HG02970 (cell line): ENCODE measurements around the gene SPCS2.
"Not testable (repeated sequence)": the region's sequence is repeated elsewhere in the genome, so short reads cannot be mapped to it uniquely, and the experiment has no call there.

Experiments used
- ATAC-seq: cut with Tn5 transposase; IDR thresholded peaks from one replicate; pipeline ENCODE4 v1.9.1; 2021; ENCODE audit warnings: mild to moderate bottlenecking, moderate library complexity, moderate number of reproducible peaks; ENCODE audit not compliant: unreplicated experiment, low FRiP score

Gene SPCS2

GRCh38 chr11:74990941-74991340, 41.9 kb downstream of the SPCS2 start:
- no peak for ATAC-seq

DNA sequence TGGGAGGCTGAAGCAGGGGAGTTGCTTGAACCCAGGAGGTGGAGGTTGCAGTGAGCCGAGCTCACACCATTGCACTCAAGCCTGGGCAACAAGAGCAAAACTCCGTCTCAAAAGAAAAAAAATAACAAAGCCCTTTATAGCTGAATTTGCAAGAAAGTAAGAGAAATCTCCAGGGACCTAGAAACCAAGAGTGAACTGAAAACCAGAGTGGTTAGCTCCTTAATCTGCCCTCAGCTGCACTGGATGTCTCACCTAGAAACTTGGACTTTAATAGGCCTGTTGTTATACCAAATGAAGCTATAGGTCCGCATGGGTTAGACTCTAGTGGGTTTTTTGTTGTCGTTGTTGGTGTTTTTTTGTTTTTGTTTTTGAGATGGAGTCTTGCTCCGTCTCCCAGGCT, 43.8 kb downstream of the SPCS2 start:
- ATAC-seq: no peak

DNA sequence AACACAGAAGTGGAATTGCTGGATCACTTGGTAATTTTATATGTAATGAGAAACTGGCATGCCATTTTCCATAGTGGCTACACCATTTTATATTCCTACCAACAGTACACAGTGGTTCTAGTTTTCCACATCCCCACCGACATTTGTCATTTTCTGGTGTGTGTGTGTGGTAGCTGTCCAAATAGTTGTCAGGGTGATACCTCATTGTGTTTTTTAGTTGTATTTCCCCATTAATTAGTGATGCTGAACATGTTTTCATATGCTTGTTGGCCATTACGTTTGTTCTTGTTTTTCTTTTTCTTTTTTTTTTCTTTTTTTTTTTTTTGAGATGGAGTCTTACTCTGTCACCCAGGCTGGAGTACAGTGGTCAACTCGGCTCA, 51.9 kb downstream of the SPCS2 start:
- ATAC-seq: no peak

GRCh38 chr11:75001686-75002085, 52.6 kb downstream of the SPCS2 start:
- ATAC-seq: no peak

DNA sequence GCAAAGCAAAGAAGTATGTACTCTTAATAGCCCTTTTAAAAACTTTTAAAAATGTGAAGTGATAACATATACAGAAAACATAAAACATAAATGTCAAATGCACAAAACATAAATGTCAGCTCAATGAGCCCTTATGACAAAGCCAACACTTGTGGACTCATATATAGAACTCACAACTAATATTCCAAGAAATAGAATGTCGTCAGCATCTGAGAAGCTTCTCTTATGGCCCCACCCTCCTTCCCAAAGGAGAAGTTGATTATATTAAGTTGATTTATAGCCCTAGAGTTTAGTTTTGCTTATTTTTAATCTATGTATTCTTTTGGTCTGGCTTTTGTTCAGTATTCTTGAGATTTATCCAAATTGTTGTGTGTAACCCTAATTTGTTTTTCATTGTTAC, 53.5 kb downstream of the SPCS2 start:
- no peak for ATAC-seq

- ATAC-seq: no peak
Measured at GRCh38 chr11:75004215-75004614, 55.1 kb downstream of the SPCS2 start.

- ATAC-seq: no peak
Measured at GRCh38 chr11:75011357-75011756, 62.3 kb downstream of the SPCS2 start.

DNA sequence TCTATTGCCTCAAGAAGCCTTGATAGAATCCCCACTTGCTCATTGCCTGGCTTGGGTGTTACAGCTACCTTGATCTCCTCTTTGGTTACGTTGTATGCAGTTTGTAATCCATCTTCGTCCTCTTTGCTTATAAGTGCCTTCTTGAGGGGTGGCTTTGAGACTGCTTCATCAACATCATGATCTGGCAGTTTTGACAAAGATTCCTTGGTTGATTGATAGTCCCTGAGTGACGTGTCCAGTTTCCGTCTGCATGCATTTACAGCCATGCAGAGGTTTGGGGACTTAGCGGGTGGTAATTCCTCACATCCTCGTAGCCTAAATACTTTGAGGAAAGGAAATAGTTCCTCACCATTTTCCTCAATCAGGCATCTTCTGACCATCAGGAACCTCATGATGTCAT, 62.8 kb downstream of the SPCS2 start:
- ATAC-seq: no peak

DNA sequence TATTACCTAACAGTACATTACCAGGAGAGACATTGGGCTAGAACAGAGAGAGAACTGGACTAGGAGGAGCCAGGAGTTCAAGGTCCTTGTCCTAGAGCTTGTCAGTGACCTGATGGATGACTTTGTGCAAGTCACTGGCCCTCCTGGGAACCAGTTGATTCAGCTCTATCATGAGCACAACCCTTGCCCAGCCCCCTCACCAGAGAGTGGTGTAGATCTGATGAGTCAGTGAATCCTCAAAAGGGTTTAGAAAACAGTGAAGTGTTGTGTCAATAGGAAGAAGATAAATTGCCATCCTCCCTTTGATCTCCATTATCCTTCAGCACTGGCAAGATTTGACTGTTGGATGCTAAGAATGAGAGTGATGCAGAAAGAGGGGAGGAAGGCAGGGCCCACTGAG, 64.0 kb downstream of the SPCS2 start:
- no peak for ATAC-seq

GRCh38 chr11:75014129-75014528, 65.1 kb downstream of the SPCS2 start:
- ATAC-seq: no peak

DNA sequence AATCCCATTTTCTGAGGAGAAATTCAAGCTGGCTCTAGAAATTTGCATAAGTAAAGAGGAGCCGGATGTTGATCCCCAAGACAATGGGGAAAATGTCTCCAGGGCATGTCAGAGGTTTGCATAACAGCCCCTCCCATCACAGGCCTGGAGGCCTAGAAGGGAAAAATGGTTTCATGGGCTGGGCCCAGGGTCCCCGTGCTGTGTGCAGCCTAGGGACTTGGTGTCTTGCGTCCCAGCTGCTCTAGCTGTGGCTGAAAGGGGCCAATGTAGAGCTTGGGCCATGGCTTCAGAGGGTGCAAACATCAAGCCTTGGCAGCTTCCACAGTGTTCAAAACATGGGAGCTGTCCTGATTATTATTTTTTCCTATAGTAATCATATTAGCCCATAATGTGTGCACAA, 70.1 kb downstream of the SPCS2 start:
- ATAC-seq: not testable (repeated sequence)

- not testable (repeated sequence) for ATAC-seq
Measured at GRCh38 chr11:75020328-75020727, 71.3 kb downstream of the SPCS2 start.

DNA sequence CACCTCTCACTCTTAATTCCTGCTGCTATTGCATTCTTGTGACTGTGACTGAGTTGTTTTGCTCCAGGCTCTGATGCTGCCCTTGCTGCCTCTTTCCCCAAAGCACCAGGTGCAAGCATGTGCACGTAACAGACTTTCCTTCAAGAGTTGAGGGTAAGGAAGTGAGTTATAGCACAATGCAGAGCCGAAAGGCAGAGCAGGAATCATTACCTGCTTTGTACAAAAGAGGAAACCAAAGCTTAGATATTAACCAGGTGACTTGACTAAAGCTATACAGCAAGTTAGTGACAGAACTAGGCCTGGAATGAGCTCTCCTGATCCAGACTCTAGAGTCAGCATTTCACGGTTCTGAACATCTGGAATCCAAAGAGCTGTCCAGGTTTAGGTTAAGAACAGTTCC, 73.2 kb downstream of the SPCS2 start:
- ATAC-seq: no peak

DNA sequence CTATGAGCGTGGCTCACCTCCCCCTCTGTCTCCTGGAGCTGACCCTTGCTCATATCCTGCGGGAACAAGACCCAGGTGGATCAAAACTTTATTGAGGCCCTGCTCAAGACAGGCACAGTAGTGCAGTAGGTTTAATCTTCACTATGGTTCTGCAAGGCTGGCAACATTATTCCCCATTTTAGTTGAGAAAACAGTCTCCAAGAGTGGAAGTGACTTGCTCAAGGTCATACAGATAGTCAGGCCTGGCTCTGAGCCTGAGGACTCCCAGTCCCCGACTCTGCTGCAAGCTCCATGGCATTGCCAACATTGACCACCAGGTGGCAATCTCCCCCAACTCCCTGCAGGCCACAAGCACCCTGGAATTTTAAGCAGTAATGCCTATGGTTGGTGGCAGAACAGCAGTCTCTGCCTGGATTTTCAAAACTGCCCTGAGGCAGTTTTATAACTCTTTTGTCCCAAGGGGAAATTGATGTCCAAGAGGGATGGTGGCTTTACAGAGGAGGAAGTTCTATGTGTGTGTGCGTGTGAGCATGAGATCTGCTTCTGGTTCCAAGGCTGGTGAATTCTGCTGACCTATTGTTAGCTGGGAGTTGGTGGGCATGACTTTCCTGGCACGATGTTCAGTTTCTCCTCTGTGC, 73.8 kb downstream of the SPCS2 start:
- no peak for ATAC-seq

GRCh38 chr11:75023446-75024067, 74.5 kb downstream of the SPCS2 start:
- no peak for ATAC-seq

- ATAC-seq: no peak
Measured at GRCh38 chr11:75024068-75024449, 75.0 kb downstream of the SPCS2 start.

- ATAC-seq: no peak
Measured at GRCh38 chr11:75024764-75025211, 75.7 kb downstream of the SPCS2 start.

DNA sequence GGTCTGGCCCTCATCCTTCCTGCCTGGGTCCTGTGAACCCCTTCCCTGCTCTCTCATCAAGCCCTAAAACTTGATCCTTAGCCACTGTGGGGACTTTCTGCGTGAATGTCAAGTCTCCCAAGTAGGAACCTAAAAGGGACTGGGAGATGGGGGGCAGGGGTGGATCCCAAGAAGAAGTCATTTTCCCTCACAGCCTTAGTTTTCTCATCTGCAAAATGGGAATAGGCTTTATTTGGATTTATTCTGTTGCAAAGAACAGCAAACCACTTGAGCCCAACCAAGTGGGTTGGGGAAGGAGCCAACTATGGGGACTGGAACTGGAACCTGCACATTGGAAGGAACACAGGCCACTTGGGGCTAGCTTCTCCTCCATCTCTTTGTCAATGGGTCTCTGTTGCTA, 76.5 kb downstream of the SPCS2 start:
- no peak for ATAC-seq

DNA sequence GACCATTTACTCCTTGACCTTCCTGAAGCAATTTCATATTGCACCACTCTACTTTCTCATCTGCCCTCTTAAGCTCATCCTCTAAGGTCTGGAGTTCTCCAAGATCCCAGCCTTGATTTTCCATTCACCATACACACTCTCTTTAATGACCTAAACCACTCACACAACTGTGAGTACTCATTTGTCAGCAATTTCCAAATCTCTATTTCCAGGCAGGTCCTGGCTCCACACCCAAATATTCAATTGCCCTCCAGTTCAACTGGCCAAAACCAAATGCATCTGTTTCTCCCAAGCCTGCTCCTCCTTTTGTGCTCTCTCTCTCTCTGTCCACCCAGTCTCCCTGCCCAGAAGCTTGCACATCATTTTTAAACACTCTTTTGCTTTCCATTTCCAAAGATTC, 79.3 kb downstream of the SPCS2 start:
- no peak for ATAC-seq
